WTC11 (cell line): Measurements from ENCODE around the gene ZFP62.

Source experiments
- CBFB ChIP-seq: sonication (generic); formaldehyde crosslinking; IDR thresholded peaks from 2 replicates; pipeline ENCODE4 v1.8.1; 2022; ENCODE audit warnings: mild to moderate bottlenecking, low read depth, missing genetic modification reagents
- CTCF ChIP-seq: fragments of 200-600 bp; IDR thresholded peaks from 2 replicates; pipeline ENCODE4 v1.8.0; 2022; ENCODE audit warnings: antibody characterized with exemption
- E2F4 ChIP-seq: sonication (generic); formaldehyde crosslinking; IDR thresholded peaks from 2 replicates; pipeline ENCODE4 v1.8.1; 2022; ENCODE audit warnings: low read depth, mild to moderate bottlenecking, moderate library complexity, missing genetic modification reagents, borderline replicate concordance
- ELF4 ChIP-seq: sonication (generic); formaldehyde crosslinking; IDR thresholded peaks from 2 replicates; pipeline ENCODE4 v1.8.1; 2022; ENCODE audit warnings: low read depth, mild to moderate bottlenecking, moderate library complexity, missing genetic modification reagents
- HMGXB4 ChIP-seq: sonication (generic); formaldehyde crosslinking; IDR thresholded peaks from 2 replicates; pipeline ENCODE4 v1.8.1; 2023; ENCODE audit warnings: mild to moderate bottlenecking, moderate library complexity, missing genetic modification reagents
- JUN ChIP-seq: sonication (generic); formaldehyde crosslinking; IDR thresholded peaks from 2 replicates; pipeline ENCODE4 v1.8.0; 2023; ENCODE audit warnings: mild to moderate bottlenecking, missing genetic modification reagents
- MAX ChIP-seq: sonication (generic); formaldehyde crosslinking; IDR thresholded peaks from 2 replicates; pipeline ENCODE4 v1.8.0; 2022; ENCODE audit warnings: mild to moderate bottlenecking, missing genetic modification reagents
- PREB ChIP-seq: sonication (generic); formaldehyde crosslinking; IDR thresholded peaks from 2 replicates; pipeline ENCODE4 v1.8.1; 2022; ENCODE audit warnings: mild to moderate bottlenecking, missing genetic modification reagents, moderate library complexity, borderline replicate concordance
- SMAD4 ChIP-seq: sonication (generic); formaldehyde crosslinking; IDR thresholded peaks from 2 replicates; pipeline ENCODE4 v1.8.0; 2022; ENCODE audit warnings: mild to moderate bottlenecking, missing genetic modification reagents
- USF2 ChIP-seq: sonication (generic); formaldehyde crosslinking; IDR thresholded peaks from 2 replicates; pipeline ENCODE4 v1.8.1; 2023; ENCODE audit warnings: mild to moderate bottlenecking, missing genetic modification reagents, moderate library complexity
- ZNF263 ChIP-seq: sonication (generic); formaldehyde crosslinking; IDR thresholded peaks from 2 replicates; pipeline ENCODE4 v1.8.1; 2022; ENCODE audit warnings: low read depth, mild to moderate bottlenecking, moderate library complexity, missing genetic modification reagents

- no peak for TF ChIP-seq ELF4 (CRISPR knock-in tag)
- no peak for TF ChIP-seq CTCF
- TF ChIP-seq JUN (CRISPR knock-in tag) = no peak
- TF ChIP-seq PREB (CRISPR knock-in tag) = no peak
- no peak for TF ChIP-seq ZNF263 (CRISPR knock-in tag)
- no peak for TF ChIP-seq CBFB (CRISPR knock-in tag)
- no peak for TF ChIP-seq USF2 (CRISPR knock-in tag)
- TF ChIP-seq SMAD4 = no peak
- TF ChIP-seq E2F4 (CRISPR knock-in tag) = no peak
- no peak for TF ChIP-seq HMGXB4 (CRISPR knock-in tag)
- TF ChIP-seq MAX = no peak
Observed at GRCh38 chr5:180804129-180804618, 56.9 kb downstream of the ZFP62 start.
